Stimulated activated CD8-positive, alpha-beta memory T cell treated with anti-CD3 and anti-CD28 coated beads, Interleukin-2, amount 100 ng/mL, for 1 hour (primary cell): Measurements from ENCODE around the gene XPR1.

Experiments used
- DNase-seq, 2 donors: peaks; one replicate each; pipeline ENCODE4 v3.0.0-alpha.2; 2020; ENCODE audit warnings: low read depth in 2 of 2

Gene XPR1

GRCh38 chr1:180916012-180916770, 284.4 kb downstream of the XPR1 start:
- DNase-seq, result no peak

GRCh38 chr1:180916771-180917170, 284.9 kb downstream of the XPR1 start:
- no peak for DNase-seq

- DNase-seq, result no peak
Observed at GRCh38 chr1:180917306-180918065, 285.7 kb downstream of the XPR1 start.

- DNase-seq, result no peak
Observed at GRCh38 chr1:180918519-180918918, 286.7 kb downstream of the XPR1 start.

- DNase-seq, result no peak
Observed at GRCh38 chr1:180919183-180919700, 287.4 kb downstream of the XPR1 start.

- DNase-seq, result no peak
Observed at GRCh38 chr1:180920193-180920592, 288.4 kb downstream of the XPR1 start.

- no peak for DNase-seq
Observed at GRCh38 chr1:180920702-180921101, 288.9 kb downstream of the XPR1 start.

- DNase-seq, result no peak
Observed at GRCh38 chr1:180921386-180921785, 289.6 kb downstream of the XPR1 start.

GRCh38 chr1:180921891-180922630, 290.2 kb downstream of the XPR1 start:
- DNase-seq, result no peak

GRCh38 chr1:180922631-180923015, 290.8 kb downstream of the XPR1 start:
- no peak for DNase-seq

GRCh38 chr1:180923021-180923841, 291.4 kb downstream of the XPR1 start:
- no peak for DNase-seq

- no peak for DNase-seq
Observed at GRCh38 chr1:180923887-180924286, 292.1 kb downstream of the XPR1 start.

GRCh38 chr1:180924939-180925338, 293.1 kb downstream of the XPR1 start:
- no peak for DNase-seq

- no peak for DNase-seq
Observed at GRCh38 chr1:180925471-180926051, 293.7 kb downstream of the XPR1 start.

- DNase-seq, result no peak
Observed at GRCh38 chr1:180926164-180926981, 294.6 kb downstream of the XPR1 start.

GRCh38 chr1:180927348-180927747, 295.5 kb downstream of the XPR1 start:
- no peak for DNase-seq

- no peak for DNase-seq
Observed at GRCh38 chr1:180927841-180928240, 296.0 kb downstream of the XPR1 start.

- no peak for DNase-seq
Observed at GRCh38 chr1:180928331-180929230, 296.8 kb downstream of the XPR1 start.

GRCh38 chr1:180929389-180929788, 297.6 kb downstream of the XPR1 start:
- no peak for DNase-seq
